GM12865 (cell line): Measurements from ENCODE around the gene BRMS1.

Source experiments
- DNase-seq: peaks from one replicate; pipeline ENCODE4 v3.0.0; 2010; ENCODE audit warnings: low read depth
- H3K4me3 ChIP-seq: 2 replicates; pipeline ENCODE4 v1.5.1; 2011; ENCODE audit warnings: mild to moderate bottlenecking, low read depth, low read length, control low read depth
- CTCF ChIP-seq: IDR thresholded peaks from 2 replicates; pipeline ENCODE4 v1.5.1; 2011; ENCODE audit warnings: low read length, control low read depth, low read depth, inconsistent platforms; ENCODE audit not compliant: insufficient read depth; ENCODE audit errors: missing control alignments

Gene BRMS1

GRCh38 chr11:66365711-66366619 is 21.1 kb upstream of the BRMS1 start:
- no peak overlapping the region for H3K4me3 ChIP-seq
- no peak for TF ChIP-seq CTCF
- DNase-seq = no peak

GRCh38 chr11:66365166-66365565 is 20.3 kb upstream of the BRMS1 start:
- no peak overlapping the region for H3K4me3 ChIP-seq
- TF ChIP-seq CTCF = no peak
- no peak for DNase-seq

GRCh38 chr11:66363805-66364535 is 19.1 kb upstream of the BRMS1 start:
- DNase-seq = peak; percentile 68
- peak; percentile 93 for TF ChIP-seq CTCF

GRCh38 chr11:66363187-66363601 is 18.3 kb upstream of the BRMS1 start:
- TF ChIP-seq CTCF = no peak
- no peak for DNase-seq
- H3K4me3 ChIP-seq = no peak overlapping the region

More at GRCh38 chr11:66363805-66364535, 19.1 kb upstream of the BRMS1 start:
- H3K4me3 ChIP-seq = no peak overlapping the region

GRCh38 chr11:66362481-66363147 is 17.7 kb upstream of the BRMS1 start:
- no peak overlapping the region for H3K4me3 ChIP-seq
- no peak for TF ChIP-seq CTCF
- no peak for DNase-seq

- no peak overlapping the region for H3K4me3 ChIP-seq
- no peak for TF ChIP-seq CTCF
- DNase-seq = no peak
Measured at GRCh38 chr11:66361502-66361941, 16.6 kb upstream of the BRMS1 start.
